Panc1 (cell line): ENCODE data around the gene ARPP21. TPM values are rescaled to one million over a fixed set of nuclear protein-coding genes. Genes with fewer than 3 reads are reported as not detected.

Experiments
- ATAC-seq: fragments of 200-7000 bp; cut with Tn5 transposase; 2 replicates; pipeline ENCODE4 v1.9.1; 2020; ENCODE audit warnings: mild to moderate bottlenecking, moderate library complexity
- BruUV-seq: library from RNA; stranded (reverse); fragments of 400-500 nt; replicated peaks from 2 replicates; lab custom pipeline; 2021; lab: Mats Ljungman, UMichigan
- CTCF ChIA-PET: fragments of 300-600 bp; sonication (Branson Sonifier 250); formaldehyde crosslinking; loops from one replicate; lab custom pipeline; 2022; ENCODE audit warnings: antibody characterized with exemption; lab: Charles Lee
- POLR2A ChIA-PET: fragments of 300-600 bp; sonication (Branson Sonifier 250); formaldehyde crosslinking; loops from one replicate; lab custom pipeline; 2022; ENCODE audit warnings: antibody characterized with exemption; lab: Charles Lee
- DNase-seq: peaks from one replicate; pipeline ENCODE4 v3.0.0-alpha.2; 2010; ENCODE audit warnings: low read depth, low spot score
- H3K27ac ChIP-seq: 2 replicates; pipeline ENCODE4 v1.5.1; 2011; ENCODE audit warnings: mild to moderate bottlenecking, low read length, inconsistent platforms
- H3K27me3 ChIP-seq: fragments of 200-500 bp; sonication (Bioruptor generic); 2 replicates; pipeline ENCODE4 v1.6.0; 2014; ENCODE audit warnings: low read length, inconsistent platforms; ENCODE audit not compliant: control insufficient read depth, insufficient read depth
- H3K36me3 ChIP-seq: fragments of 200-500 bp; sonication (Bioruptor generic); 2 replicates; pipeline ENCODE4 v1.5.1; 2014; ENCODE audit warnings: inconsistent platforms, mild to moderate bottlenecking, low read length, moderate library complexity; ENCODE audit not compliant: control insufficient read depth, insufficient read depth
- H3K4me1 ChIP-seq: 2 replicates; pipeline ENCODE4 v1.5.1; 2011; ENCODE audit warnings: inconsistent platforms, mild to moderate bottlenecking, low read length, moderate library complexity; ENCODE audit not compliant: control insufficient read depth, insufficient read depth
- H3K4me3 ChIP-seq, 2 experiments: 2 replicates each; pipeline ENCODE4 v1.5.1; 2011 to 2012; ENCODE audit warnings: low read depth in 2 of 2, low read length in 2 of 2, mild to moderate bottlenecking in 2 of 2, inconsistent platforms in 1 of 2, moderate library complexity in 1 of 2
- H3K9me3 ChIP-seq: fragments of 200-500 bp; sonication (Bioruptor generic); 2 replicates; pipeline ENCODE4 v1.5.1; 2014; ENCODE audit warnings: low read depth, mild to moderate bottlenecking, inconsistent platforms, low read length, moderate library complexity; ENCODE audit not compliant: control insufficient read depth, insufficient read depth
- CTCF ChIP-seq: fragments of 450-650 bp; IDR thresholded peaks from 2 replicates; pipeline ENCODE4 v1.5.1; 2017; ENCODE audit warnings: mild to moderate bottlenecking
- POLR2AphosphoS5 ChIP-seq: IDR thresholded peaks from 2 replicates; pipeline ENCODE4 v1.6.1; 2012; ENCODE audit warnings: mild to moderate bottlenecking, low read depth, low read length, moderate library complexity
- REST ChIP-seq, 2 experiments: IDR thresholded peaks; 2 replicates each; pipeline ENCODE4 v1.6.1; 2011 to 2012; ENCODE audit warnings: low read depth in 2 of 2, control low read depth in 1 of 2, low read length in 1 of 2, mild to moderate bottlenecking in 1 of 2, moderate library complexity in 1 of 2; ENCODE audit not compliant: insufficient read depth in 1 of 2
- SIN3A ChIP-seq: IDR thresholded peaks from 2 replicates; pipeline ENCODE4 v1.6.1; 2012; ENCODE audit warnings: low read depth, mild to moderate bottlenecking, low read length, moderate library complexity, borderline replicate concordance; ENCODE audit not compliant: insufficient read depth
- TCF7L2 ChIP-seq: IDR thresholded peaks from 2 replicates; pipeline ENCODE4 v1.6.1; 2011; ENCODE audit warnings: mild to moderate bottlenecking, low read depth, low read length, inconsistent platforms
- in situ Hi-C: cut with HindIII; loops from 2 replicates; pipeline ENCODE4 v1.10.0; 2016; ENCODE audit warnings: low sequenced_read_pairs, low pct_unique_long_range_greater_than_20kb
- intact Hi-C: fragments of 100-400 bp; cut with micrococcal nuclease; formaldehyde crosslinking; loops from one replicate; pipeline ENCODE4 v1.10.0; 2022; ENCODE audit not compliant: unreplicated experiment
- total RNA-seq: library from RNA; stranded (reverse); gene quantifications from one replicate; pipeline ENCODE4 v1.2.1, GENCODE V29; 2021; ENCODE audit not compliant: unreplicated experiment

The ARPP21 gene
- total RNA-seq, 1 experiment from 2014 or later, result not detected

- Histone ChIP-seq H3K27ac (no peak overlapping the region), H3K36me3 (no peaks in the 10 kb centered on the region), H3K4me3 (no peak overlapping the region), H3K27me3 (no peaks in the 10 kb centered on the region), H3K9me3 (no peaks in the 10 kb centered on the region), H3K4me1 (no peaks in the 10 kb centered on the region)
- in situ Hi-C loops, result no loop called here
- ChIA-PET CTCF (no interaction called here), POLR2A (no interaction called here)
- intact Hi-C loops, result no loop called here
- no peak for DNase-seq
- BruUV-seq, result no TSS peak
- no peak for ATAC-seq
- TF ChIP-seq TCF7L2 (no peak), CTCF (no peak), REST (IDR thresholded peaks at IDR 0.05; ENCODE audit: insufficient read depth in 1 of 2, low read depth in 2 of 2, low read length in 1 of 2) (no peak)
Observed at GRCh38 chr3:35789042-35789831, 149.9 kb downstream of the ARPP21 start.

- POLR2A ChIA-PET, result no interaction called here
- in situ Hi-C loops (no loop called here), intact Hi-C loops (no loop called here)
- H3K4me3 ChIP-seq, result no peak overlapping the region
- H3K27me3 ChIP-seq, result no peaks in the 10 kb centered on the region
- no peak for TF ChIP-seq POLR2AphosphoS5
- TF ChIP-seq REST (IDR thresholded peaks at IDR 0.05; ENCODE audit: insufficient read depth in 1 of 2, low read depth in 2 of 2, low read length in 1 of 2), result no peak
- TF ChIP-seq CTCF, result no peak
- no peak for TF ChIP-seq SIN3A
- TF ChIP-seq TCF7L2, result no peak
- DNase-seq (no peak), ATAC-seq (no peak)
- no TSS peak for BruUV-seq
- H3K27ac ChIP-seq, result no peak overlapping the region
- H3K36me3 ChIP-seq, result no peaks in the 10 kb centered on the region
- CTCF ChIA-PET, result no interaction called here
- no peaks in the 10 kb centered on the region for H3K4me1 ChIP-seq
- H3K9me3 ChIP-seq, result no peaks in the 10 kb centered on the region
Observed at GRCh38 chr3:35790764-35791163, 151.4 kb downstream of the ARPP21 start.
